Activated CD4-positive, CD25-positive, alpha-beta regulatory T cell treated with anti-CD3 and anti-CD28 coated beads, Interleukin-2, amount 50 U/mL, for 72 hours (primary cell): ENCODE results near the gene RHOF.
"Not testable (repeated sequence)": the region's sequence is repeated elsewhere in the genome, so short reads cannot be mapped to it uniquely, and the experiment has no call there.

Source experiments
- DNase-seq: peaks from one replicate; pipeline ENCODE4 v3.0.0; 2021

Gene RHOF

GRCh38 chr12:121773011-121773777, 20.3 kb downstream of the RHOF start:
- DNase-seq: peak; percentile 78

DNA sequence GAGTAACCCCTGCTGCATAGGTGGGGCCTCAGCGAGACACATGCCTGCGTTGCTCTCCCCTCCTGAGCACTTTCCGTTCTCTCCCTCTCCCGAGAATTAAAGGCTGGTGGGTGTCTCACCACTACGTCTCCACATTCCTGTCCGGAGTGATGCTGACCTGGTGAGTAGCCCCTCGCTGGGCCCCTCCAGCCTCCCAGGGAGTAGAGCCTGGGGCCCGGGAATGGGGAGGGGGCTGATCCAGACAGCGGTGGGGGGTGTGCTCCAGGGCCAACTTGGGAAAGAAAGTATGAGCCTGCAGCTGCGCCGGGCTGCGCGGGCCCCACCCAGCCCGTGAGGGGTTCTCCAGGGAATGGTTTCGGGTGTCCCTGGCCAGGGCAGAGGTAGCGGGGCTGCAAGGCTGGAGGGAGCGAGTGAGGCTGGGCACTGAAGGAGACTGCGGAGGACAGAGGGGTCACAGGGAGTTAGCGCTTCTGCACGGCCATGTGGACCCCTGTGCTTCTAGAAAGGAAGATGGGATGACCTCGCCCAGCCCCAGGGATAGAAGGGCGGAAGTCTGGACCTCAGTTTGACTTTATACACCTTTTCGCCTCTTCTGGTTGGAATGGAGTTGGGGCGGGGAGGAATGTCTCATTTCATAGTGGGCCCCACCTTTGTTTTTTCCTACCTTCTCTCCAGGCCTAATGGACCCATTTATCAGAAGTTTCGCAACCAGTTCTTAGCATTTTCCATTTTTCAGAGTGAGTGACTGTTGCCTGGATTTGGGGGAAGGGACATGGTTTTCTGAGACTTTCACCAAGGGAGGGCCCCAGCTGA, 22.5 kb downstream of the RHOF start:
- DNase-seq: no peak

DNA sequence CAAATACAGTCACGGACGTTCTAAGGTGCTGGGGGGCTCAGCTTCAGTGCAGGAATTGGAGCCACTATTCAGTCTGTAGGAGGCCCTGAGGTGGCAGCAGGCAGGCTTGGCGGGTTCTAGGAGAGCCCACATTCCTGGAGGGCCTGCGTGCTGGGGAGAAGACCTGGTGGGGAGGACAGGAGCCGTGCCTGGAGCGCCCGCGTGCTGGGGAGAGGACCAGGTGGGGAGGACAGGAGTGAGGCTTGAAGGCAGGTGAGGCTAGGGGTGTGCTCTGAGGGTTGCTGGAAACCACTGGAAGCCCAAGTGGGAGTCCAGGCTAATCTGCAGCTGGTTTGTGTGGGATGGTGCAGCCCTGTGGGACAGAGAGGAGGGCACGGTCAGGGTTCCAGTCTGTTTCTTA, 23.1 kb downstream of the RHOF start:
- no peak for DNase-seq

GRCh38 chr12:121769831-121770301, 23.6 kb downstream of the RHOF start:
- DNase-seq: no peak

- no peak for DNase-seq
These were observed 24.1 kb downstream of the RHOF start for GRCh38 chr12:121769297-121769830.

- no peak for DNase-seq
These were observed 25.9 kb downstream of the RHOF start for GRCh38 chr12:121767525-121768016.

DNA sequence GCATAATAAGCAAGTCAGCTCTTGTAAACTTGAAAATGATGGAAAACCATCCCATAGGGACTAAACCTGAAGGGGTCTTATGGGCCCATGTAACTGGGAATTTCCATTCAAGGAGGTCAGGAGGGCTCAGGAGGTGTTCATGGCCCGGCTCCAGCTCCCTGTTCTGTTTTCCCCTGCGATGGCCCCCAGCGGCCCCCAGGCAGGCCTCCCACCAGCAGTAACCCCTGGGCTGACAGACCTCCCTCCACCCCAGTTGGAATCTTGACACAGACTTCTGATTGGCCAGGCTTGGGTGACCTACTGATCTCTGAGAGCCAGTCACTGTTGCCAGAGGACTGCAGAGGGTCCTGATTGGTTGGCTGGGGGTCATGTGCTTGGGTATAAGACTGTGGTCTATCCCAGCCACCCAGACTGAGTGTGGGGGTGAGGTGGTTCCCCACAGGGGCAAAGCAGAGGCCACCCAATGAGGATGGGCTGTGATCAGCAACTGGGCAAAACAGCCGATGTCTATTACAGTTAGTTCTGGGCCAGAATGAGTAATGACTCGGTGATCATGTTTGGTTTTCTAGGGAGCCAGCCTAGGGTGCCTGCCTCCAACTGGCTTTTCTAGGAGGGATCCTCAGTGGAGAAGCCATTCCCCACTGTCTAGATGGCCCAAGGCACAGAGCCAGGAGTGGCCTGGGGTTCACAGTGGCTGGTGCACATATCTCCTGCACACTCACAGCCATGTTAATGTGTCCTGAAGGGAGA, 27.0 kb downstream of the RHOF start:
- DNase-seq: no peak

DNA sequence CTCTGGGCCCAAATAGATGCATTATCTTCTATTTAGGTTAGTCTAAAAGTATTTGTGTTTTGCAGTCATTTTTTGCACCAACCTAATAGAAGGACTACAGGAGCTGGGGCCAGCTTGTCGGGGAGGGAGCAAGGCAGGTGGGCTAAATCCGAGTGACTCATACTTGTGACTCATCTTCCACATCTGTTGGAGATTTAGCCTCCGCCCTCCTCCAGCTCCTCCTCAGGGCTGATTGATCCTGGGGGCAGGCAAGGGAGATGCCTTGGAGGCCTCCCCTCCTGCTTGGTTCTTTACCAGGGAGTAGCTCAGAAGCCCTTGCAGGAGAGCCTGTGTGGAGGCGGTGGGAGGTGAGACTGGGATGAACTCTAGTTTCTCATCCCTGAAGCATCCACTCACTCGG, 27.9 kb downstream of the RHOF start:
- DNase-seq: no peak

GRCh38 chr12:121764808-121765207, 28.7 kb downstream of the RHOF start:
- no peak for DNase-seq

DNA sequence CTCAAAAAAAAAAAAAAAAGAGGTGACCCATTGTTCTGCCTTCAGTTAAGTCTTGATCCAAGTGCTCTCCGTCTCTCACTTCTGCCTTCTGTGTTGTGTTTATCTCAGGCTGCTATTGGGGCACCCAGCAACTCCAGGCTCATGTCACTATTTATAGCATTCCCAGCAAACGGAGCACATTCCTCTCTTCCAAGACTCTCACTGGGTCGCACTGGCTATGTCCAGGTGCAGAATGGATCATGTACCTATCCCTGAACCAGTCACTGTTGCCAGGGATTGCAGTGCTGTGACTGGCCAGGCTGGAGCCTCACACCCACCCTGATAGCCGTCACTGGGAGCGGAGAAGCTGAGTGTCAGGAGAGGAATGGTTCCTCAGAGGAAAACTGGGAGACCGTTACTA, 31.2 kb downstream of the RHOF start:
- DNase-seq: no peak

GRCh38 chr12:121758536-121758935, 35.0 kb downstream of the RHOF start:
- not testable (repeated sequence) for DNase-seq

GRCh38 chr12:121755591-121755990, 37.9 kb downstream of the RHOF start:
- DNase-seq: no peak

- no peak for DNase-seq
These were observed 38.7 kb downstream of the RHOF start for GRCh38 chr12:121754836-121755235.

DNA sequence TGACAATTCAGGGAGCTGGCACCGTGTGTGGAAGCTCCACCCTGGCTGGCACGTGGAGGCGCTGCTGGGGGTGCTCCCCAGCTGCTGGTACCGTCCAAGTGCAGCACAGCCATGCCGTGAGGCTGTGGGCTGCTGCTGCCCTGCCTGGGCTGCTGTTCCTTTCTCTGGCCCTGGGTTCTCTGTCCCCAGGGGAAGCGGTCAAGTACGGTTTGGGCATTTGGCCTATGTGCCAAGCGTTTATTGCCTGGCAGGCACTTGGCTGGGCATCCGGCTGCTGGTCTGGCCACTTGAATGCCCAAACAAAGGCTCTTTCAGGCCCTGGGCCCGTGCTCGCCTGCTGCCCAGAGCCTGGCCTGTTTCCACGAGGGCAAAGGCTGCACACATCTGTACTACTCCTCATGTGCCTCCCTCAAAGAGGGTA, 39.6 kb downstream of the RHOF start:
- DNase-seq: no peak

- DNase-seq: no peak
These were observed 41.6 kb downstream of the RHOF start for GRCh38 chr12:121751749-121752351.

- DNase-seq: no peak
These were observed 42.5 kb downstream of the RHOF start for GRCh38 chr12:121751034-121751433.

- no peak for DNase-seq
These were observed 43.0 kb downstream of the RHOF start for GRCh38 chr12:121750507-121750955.

DNA sequence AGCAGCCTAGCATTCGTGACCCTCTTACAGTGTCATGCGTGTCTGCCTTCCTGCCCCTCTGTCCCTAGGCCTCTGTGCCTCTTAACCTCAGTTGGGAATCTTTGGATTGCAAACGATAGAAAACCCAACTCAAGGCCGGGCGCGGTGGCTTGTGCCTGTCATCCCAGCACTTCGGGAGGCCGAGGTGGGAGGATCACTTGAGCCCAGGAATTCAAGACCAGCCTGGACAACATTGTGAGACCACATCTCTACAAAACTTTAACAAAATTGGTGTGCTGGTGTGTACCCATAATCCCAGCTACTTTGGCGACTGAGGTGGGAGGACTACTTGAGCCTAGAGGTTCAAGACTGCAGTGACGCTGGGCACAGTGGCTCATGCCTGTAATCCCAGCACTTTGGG, 44.2 kb downstream of the RHOF start:
- no peak for DNase-seq

GRCh38 chr12:121748571-121749265, 44.8 kb downstream of the RHOF start:
- no peak for DNase-seq

DNA sequence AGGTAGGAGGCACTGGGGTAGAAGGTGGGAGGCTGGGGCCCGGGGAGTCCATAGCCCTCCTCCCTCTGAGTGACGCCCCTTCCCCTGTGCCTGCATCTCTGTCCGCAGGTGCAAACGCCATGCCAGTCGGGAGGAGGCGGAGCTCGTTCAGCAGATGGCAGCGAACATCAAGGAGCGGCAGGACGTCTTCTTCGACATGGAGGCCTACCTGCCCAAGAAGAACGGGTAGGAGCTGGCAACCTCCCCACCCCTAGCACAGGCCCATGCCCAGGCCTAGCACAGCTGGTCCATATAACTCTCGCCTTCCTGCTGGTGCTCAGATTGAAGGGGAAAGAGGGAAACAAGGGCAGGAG, 45.3 kb downstream of the RHOF start:
- no peak for DNase-seq

DNA sequence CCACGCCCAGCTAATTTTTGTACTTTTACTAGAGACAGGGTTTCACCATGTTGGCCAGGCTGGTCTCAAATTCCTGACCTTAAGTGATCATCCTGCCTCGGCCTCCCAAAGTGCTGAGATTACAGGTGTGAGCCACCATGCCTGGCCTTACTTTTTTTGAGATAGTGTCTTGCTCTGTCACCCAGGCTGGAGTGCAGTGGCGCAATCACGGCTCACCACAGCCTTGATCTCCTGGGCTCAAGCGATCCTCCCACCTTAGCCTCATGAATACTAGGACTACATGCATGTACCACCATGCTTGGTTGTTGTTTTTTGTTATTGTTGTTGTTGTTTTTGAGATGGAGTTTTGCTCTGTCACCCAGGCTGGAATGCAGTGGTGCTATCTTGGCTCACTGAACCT, 47.9 kb downstream of the RHOF start:
- not testable (repeated sequence) for DNase-seq

DNA sequence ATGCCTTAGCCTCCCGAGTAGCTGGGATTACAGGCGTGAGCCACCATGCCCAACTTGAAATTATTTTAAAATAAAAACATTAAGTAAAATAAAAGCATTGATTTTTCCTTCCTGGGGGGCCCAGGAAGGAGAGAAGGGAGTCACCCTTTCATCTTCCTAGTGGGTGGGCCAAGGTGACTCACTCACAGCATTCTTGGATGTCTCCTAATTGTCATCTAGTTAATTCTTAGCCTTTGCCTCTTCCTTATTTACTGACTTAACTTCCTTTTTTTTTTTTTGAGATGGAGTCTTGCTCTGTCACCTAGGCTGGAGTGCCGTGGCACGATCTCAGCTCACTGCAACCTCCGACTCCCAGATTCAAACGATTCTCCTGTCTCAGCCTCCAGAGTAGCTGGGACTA, 51.7 kb downstream of the RHOF start:
- DNase-seq: no peak
